HG02970 (cell line): ENCODE data around the gene CAMK2A.

Experiments
- ATAC-seq: cut with Tn5 transposase; IDR thresholded peaks from one replicate; pipeline ENCODE4 v1.9.1; 2021; ENCODE audit warnings: mild to moderate bottlenecking, moderate library complexity, moderate number of reproducible peaks; ENCODE audit not compliant: unreplicated experiment, low FRiP score

CAMK2A gene

GRCh38 chr5:150289551-150290390 is at the start of gene CAMK2A:
Gene CAMK2A (minus strand): TSS chr5:150289773. CDS start chr5:150289625, 148 bp downstream.
- ATAC-seq: no peak

GRCh38 chr5:150339165-150339564 is 49.6 kb upstream of the CAMK2A start:
- no peak for ATAC-seq

GRCh38 chr5:150338546-150338945 is 49.0 kb upstream of the CAMK2A start:
- ATAC-seq: no peak

- no peak for ATAC-seq
These were observed 46.2 kb upstream of the CAMK2A start for GRCh38 chr5:150335778-150336177.

GRCh38 chr5:150333400-150333799 is 43.8 kb upstream of the CAMK2A start:
- no peak for ATAC-seq

- ATAC-seq: no peak
These were observed 40.6 kb upstream of the CAMK2A start for GRCh38 chr5:150329881-150330876.

GRCh38 chr5:150329038-150329437 is 39.5 kb upstream of the CAMK2A start:
- ATAC-seq: no peak

GRCh38 chr5:150328515-150328914 is 38.9 kb upstream of the CAMK2A start:
- ATAC-seq: no peak

- ATAC-seq: no peak
These were observed 37.6 kb upstream of the CAMK2A start for GRCh38 chr5:150327139-150327538.

- no peak for ATAC-seq
These were observed 37.1 kb upstream of the CAMK2A start for GRCh38 chr5:150326707-150327106.

GRCh38 chr5:150325426-150325825 is 35.9 kb upstream of the CAMK2A start:
- ATAC-seq: no peak

- no peak for ATAC-seq
These were observed 34.2 kb upstream of the CAMK2A start for GRCh38 chr5:150323819-150324218.

GRCh38 chr5:150323092-150323491 is 33.5 kb upstream of the CAMK2A start:
- no peak for ATAC-seq

- ATAC-seq: no peak
These were observed 32.6 kb upstream of the CAMK2A start for GRCh38 chr5:150322202-150322601.

GRCh38 chr5:150321784-150322183 is 32.2 kb upstream of the CAMK2A start:
- no peak for ATAC-seq

GRCh38 chr5:150321211-150321610 is 31.6 kb upstream of the CAMK2A start:
- ATAC-seq: no peak

GRCh38 chr5:150320044-150320613 is 30.6 kb upstream of the CAMK2A start:
- ATAC-seq: no peak

GRCh38 chr5:150319484-150319790 is 29.9 kb upstream of the CAMK2A start:
- ATAC-seq: no peak

- ATAC-seq: no peak
These were observed 29.3 kb upstream of the CAMK2A start for GRCh38 chr5:150318613-150319483.
